PFSK-1 (cell line): ENCODE measurements around the gene STARD13.

Experiments
- SIN3A ChIP-seq: IDR thresholded peaks from 2 replicates; pipeline ENCODE4 v1.6.1; 2012; ENCODE audit warnings: mild to moderate bottlenecking, low read length, moderate library complexity, borderline replicate concordance; ENCODE audit not compliant: insufficient read depth
- TAF1 ChIP-seq: IDR thresholded peaks from 2 replicates; pipeline ENCODE4 v1.6.1; 2012; ENCODE audit warnings: low read length, control low read depth, borderline replicate concordance; ENCODE audit not compliant: insufficient read depth

- no peak for TF ChIP-seq SIN3A
- TF ChIP-seq TAF1, result no peak
Observed at GRCh38 chr13:33313504-33313903, 27.9 kb upstream of the STARD13 start.
